GM23248 (cell line): ENCODE results near the gene NOS1AP. TPM values are rescaled to one million over a fixed set of nuclear protein-coding genes. Genes with fewer than 3 reads are reported as not detected.
A peak's percentile ranks its signal among the peaks of the same experiment; 100 is the strongest.

ENCODE experiments used
- DNase-seq: peaks from one replicate; pipeline ENCODE4 v3.0.0-alpha.2; 2015
- H2AFZ ChIP-seq: fragments of 200-600 bp; sonication (generic); 2 replicates; pipeline ENCODE4 v1.6.1; 2016; ENCODE audit warnings: antibody characterized with exemption
- H3F3A ChIP-seq: fragments of 200-600 bp; sonication (generic); 2 replicates; pipeline ENCODE4 v1.6.1; 2016; ENCODE audit warnings: mild to moderate bottlenecking, antibody characterized with exemption, mixed run types; ENCODE audit not compliant: insufficient read depth
- H3K27ac ChIP-seq: fragments of 200-600 bp; sonication (generic); 2 replicates; pipeline ENCODE4 v1.5.1; 2016; ENCODE audit warnings: mild to moderate bottlenecking
- H3K27me3 ChIP-seq: fragments of 200-600 bp; sonication (generic); replicated peaks from 2 replicates; pipeline ENCODE4 v1.6.1; 2016; ENCODE audit warnings: mild to moderate bottlenecking; ENCODE audit not compliant: insufficient read depth
- H3K36me3 ChIP-seq: fragments of 200-600 bp; sonication (generic); 2 replicates; pipeline ENCODE4 v1.6.1; 2016; ENCODE audit warnings: low read depth, mild to moderate bottlenecking
- H3K4me1 ChIP-seq: fragments of 200-600 bp; sonication (generic); 2 replicates; pipeline ENCODE4 v1.6.1; 2016; ENCODE audit warnings: mild to moderate bottlenecking; ENCODE audit not compliant: insufficient read depth
- H3K4me2 ChIP-seq: fragments of 200-600 bp; sonication (generic); one replicate; pipeline ENCODE4 v1.6.1; 2016; ENCODE audit warnings: mild to moderate bottlenecking; ENCODE audit not compliant: unreplicated experiment
- H3K4me3 ChIP-seq: fragments of 200-600 bp; sonication (generic); 2 replicates; pipeline ENCODE4 v1.5.1; 2016; ENCODE audit warnings: mild to moderate bottlenecking
- H3K79me2 ChIP-seq: fragments of 200-600 bp; sonication (generic); 2 replicates; pipeline ENCODE4 v1.6.1; 2016; ENCODE audit warnings: mild to moderate bottlenecking; ENCODE audit not compliant: insufficient read depth
- H3K9ac ChIP-seq: fragments of 200-600 bp; sonication (generic); 2 replicates; pipeline ENCODE4 v1.6.1; 2016; ENCODE audit warnings: mild to moderate bottlenecking
- H3K9me2 ChIP-seq: fragments of 200-600 bp; sonication (generic); 2 replicates; pipeline ENCODE4 v1.6.1; 2016; ENCODE audit warnings: mixed run types, mild to moderate bottlenecking, moderate library complexity; ENCODE audit not compliant: insufficient read depth
- H3K9me3 ChIP-seq: fragments of 200-600 bp; sonication (generic); one replicate; pipeline ENCODE4 v1.6.1; 2017; ENCODE audit warnings: low read depth
- H4K20me1 ChIP-seq: fragments of 200-600 bp; sonication (generic); 2 replicates; pipeline ENCODE4 v1.6.0; 2016; ENCODE audit not compliant: insufficient read depth
- EZH2 ChIP-seq: fragments of 200-600 bp; sonication (generic); IDR thresholded peaks from 2 replicates; pipeline ENCODE4 v1.6.1; 2018; ENCODE audit warnings: antibody characterized with exemption, mild to moderate bottlenecking; ENCODE audit not compliant: insufficient read depth, poor library complexity, severe bottlenecking
- EZH2phosphoT487 ChIP-seq: fragments of 200-600 bp; sonication (generic); IDR thresholded peaks from 2 replicates; pipeline ENCODE4 v1.6.1; 2018; ENCODE audit warnings: antibody characterized with exemption, moderate library complexity, mild to moderate bottlenecking, low read depth; ENCODE audit not compliant: insufficient read depth
- WGBS, 2 experiments: methylation state at CpG; one replicate each; pipeline ENCODE4 v1.1.6; 2015 to 2017; ENCODE audit warnings: low lambda C conversion rate in 2 of 2, low coverage in 1 of 2; ENCODE audit errors: missing lambda C conversion rate in 2 of 2; 5-methylcytosine and 5-hydroxymethylcytosine counted together
- in situ Hi-C: fragments of 300-500 bp; cut with MboI; formaldehyde crosslinking; loops from 2 replicates; pipeline ENCODE4 v1.15.0; 2020
- polyA plus RNA-seq: library from polyadenylated mRNA; unstranded; fragments of >200 nt; fragmentation: Nextera tagmentation; extraction: Ambion mirVana; gene quantifications from 2 replicates; pipeline ENCODE4 v1.2.1, GENCODE V29; 2016
- total RNA-seq: library from RNA; depleted of rRNA; stranded (reverse); fragments of >200 nt; shearing (Covaris generic); gene quantifications from 2 replicates; pipeline ENCODE4 v1.2.3, GENCODE V29; 2014

NOS1AP gene
- total and polyA plus RNA-seq, 2 experiments from 2014 or later: 0.18 TPM; not detected in 1

DNA sequence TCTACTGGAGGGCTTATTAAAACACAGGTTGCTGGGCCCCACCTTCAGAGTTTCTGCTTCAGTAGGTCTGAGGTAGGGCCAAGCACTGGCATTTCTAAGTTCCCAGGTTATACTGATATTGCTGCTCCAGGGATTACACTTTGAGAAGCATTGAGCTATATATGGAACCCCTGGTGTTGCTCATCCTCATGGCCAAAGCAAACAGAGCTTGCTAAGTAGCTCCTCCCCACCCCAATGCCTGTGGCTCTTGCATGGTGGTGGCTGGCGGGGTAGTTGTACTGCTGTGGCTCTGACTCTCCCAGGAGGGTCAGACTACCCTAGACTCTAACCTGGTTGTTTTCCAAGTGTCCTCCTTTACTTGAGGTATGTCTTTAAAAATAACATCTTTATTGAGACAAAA lies 163.6 kb downstream of the NOS1AP start:
- H3K27me3 ChIP-seq: no peaks in the 10 kb centered on the region
- H4K20me1 ChIP-seq: no peaks in the 10 kb centered on the region
- WGBS, 2 experiments: 90 to 91% methylated on average over 1 of the region's 1 CpG
- in situ Hi-C loops: no loop called here
- H3K9ac ChIP-seq: no peak overlapping the region
- no peak overlapping the region for H3K27ac ChIP-seq
- no peaks in the 10 kb centered on the region for H3K36me3 ChIP-seq
- H3K4me2 ChIP-seq: no peak overlapping the region
- no peak overlapping the region for H2AFZ ChIP-seq
- no peak overlapping the region for H3K4me3 ChIP-seq
- no peaks in the 10 kb centered on the region for H3K9me3 ChIP-seq
- TF ChIP-seq EZH2: no peak
- TF ChIP-seq EZH2phosphoT487: no peak
- H3K4me1 ChIP-seq: peaks cover 19% of the 10 kb centered on the region
- H3F3A ChIP-seq: peaks cover 21% of the 10 kb centered on the region
- DNase-seq: no peak
- H3K9me2 ChIP-seq: no peaks in the 10 kb centered on the region
- no peaks in the 10 kb centered on the region for H3K79me2 ChIP-seq

- 100% methylated on average over 1 of the region's 1 CpG for WGBS, 2 experiments
- H3F3A ChIP-seq: peaks cover 21% of the 10 kb centered on the region
Measured at GRCh38 chr1:162233937-162234336, 164.4 kb downstream of the NOS1AP start.

GRCh38 chr1:162234571-162234970 lies 165.1 kb downstream of the NOS1AP start:
- peak overlapping the region; percentile 24 for H3K4me2 ChIP-seq
- no peak overlapping the region for H3K4me3 ChIP-seq
- no peaks in the 10 kb centered on the region for H3K9me2 ChIP-seq
- no peaks in the 10 kb centered on the region for H3K27me3 ChIP-seq
- no peaks in the 10 kb centered on the region for H3K79me2 ChIP-seq
- H3F3A ChIP-seq: peaks cover 21% of the 10 kb centered on the region
- no peak overlapping the region for H2AFZ ChIP-seq
- no peak overlapping the region for H3K9ac ChIP-seq
- H3K4me1 ChIP-seq: peaks cover 19% of the 10 kb centered on the region
- no peaks in the 10 kb centered on the region for H4K20me1 ChIP-seq
- in situ Hi-C loops: no loop called here
- WGBS, 2 experiments: 38 to 43% methylated on average over 2 of the region's 2 CpGs
- no peaks in the 10 kb centered on the region for H3K9me3 ChIP-seq
- H3K36me3 ChIP-seq: no peaks in the 10 kb centered on the region
- H3K27ac ChIP-seq: peak overlapping the region; percentile 42
- no peak for TF ChIP-seq EZH2
- no peak for TF ChIP-seq EZH2phosphoT487
- DNase-seq: no peak

More at GRCh38 chr1:162233937-162234336, 164.4 kb downstream of the NOS1AP start:
- in situ Hi-C loops: no loop called here
- Histone ChIP-seq H3K4me2 (no peak overlapping the region), H3K27me3 (no peaks in the 10 kb centered on the region), H3K4me3 (no peak overlapping the region), H3K79me2 (no peaks in the 10 kb centered on the region), H3K9me3 (no peaks in the 10 kb centered on the region), H3K4me1 (peaks cover 19% of the 10 kb centered on the region), H4K20me1 (no peaks in the 10 kb centered on the region), H3K9me2 (no peaks in the 10 kb centered on the region), H3K36me3 (no peaks in the 10 kb centered on the region), H3K9ac (no peak overlapping the region), H2AFZ (no peak overlapping the region), H3K27ac (no peak overlapping the region)
- no peak for DNase-seq
- TF ChIP-seq EZH2phosphoT487: no peak
- TF ChIP-seq EZH2: no peak

DNA sequence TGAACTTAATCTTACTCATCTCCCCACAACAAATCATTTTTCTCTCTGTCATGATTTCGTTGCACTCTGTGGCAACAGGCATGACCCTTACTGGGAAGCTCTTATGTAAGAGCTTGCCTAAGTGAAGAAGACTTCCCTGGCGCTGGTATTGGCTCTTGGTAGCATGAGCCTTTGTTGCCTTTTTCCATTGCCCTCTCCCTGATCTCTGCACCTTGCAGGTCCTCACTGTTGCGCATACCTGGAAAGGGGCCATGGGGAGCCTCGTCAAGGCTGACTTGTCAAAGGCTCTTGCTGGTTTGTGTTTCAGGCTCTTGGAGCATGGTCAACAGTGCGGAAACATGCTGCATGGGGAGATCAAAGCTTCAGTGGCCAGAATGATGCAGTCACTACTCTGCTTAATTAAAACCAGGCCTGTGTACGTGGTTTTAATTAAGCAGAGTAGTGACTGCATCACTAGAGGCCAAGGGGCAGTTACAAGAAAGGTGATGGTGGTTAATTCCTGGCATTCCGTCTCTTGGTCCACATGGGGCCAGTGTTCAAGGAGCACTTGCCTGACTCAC lies 165.8 kb downstream of the NOS1AP start:
- Histone ChIP-seq H3K9me2 (no peaks in the 10 kb centered on the region), H4K20me1 (no peaks in the 10 kb centered on the region), H2AFZ (no peak overlapping the region), H3K27me3 (no peaks in the 10 kb centered on the region), H3K9ac (no peak overlapping the region), H3F3A (peaks cover 21% of the 10 kb centered on the region), H3K9me3 (no peaks in the 10 kb centered on the region), H3K4me3 (no peak overlapping the region), H3K4me1 (peaks cover 19% of the 10 kb centered on the region), H3K4me2 (peak overlapping the region; percentile 24), H3K36me3 (no peaks in the 10 kb centered on the region), H3K79me2 (no peaks in the 10 kb centered on the region), H3K27ac (peak overlapping the region; percentile 42)
- WGBS, 2 experiments: 1 to 5% methylated on average over 7 of the region's 7 CpGs
- TF ChIP-seq EZH2: no peak
- TF ChIP-seq EZH2phosphoT487: 0 out of 2 replicates have a peak, but pooled peaks have one; percentile 64
- DNase-seq: peak; percentile 90
- in situ Hi-C loops: no loop called here
